ENCODE measurements around the gene SLC13A3.

- TF ChIP-seq MAX (IDR thresholded peaks at IDR 0.05) (no peak), EP300 (IDR thresholded peaks at IDR 0.05; ENCODE audit: borderline replicate concordance) (no peak), REST (IDR thresholded peaks at IDR 0.05; ENCODE audit: low read depth) (no peak), YY1 (IDR thresholded peaks at IDR 0.05; ENCODE audit: low read depth) (no peak)
Measured at GRCh38 chr20:46636514-46636913, 14.7 kb downstream of the SLC13A3 start.

Measured in Ishikawa (cell line).